GM10847 (cell line): ENCODE data around the gene STH.

ENCODE experiments used
- POLR2A ChIP-seq: IDR thresholded peaks from 2 replicates; pipeline ENCODE4 v1.6.1; 2011; ENCODE audit not compliant: insufficient read length; ENCODE audit errors: extremely low read depth

STH gene

DNA sequence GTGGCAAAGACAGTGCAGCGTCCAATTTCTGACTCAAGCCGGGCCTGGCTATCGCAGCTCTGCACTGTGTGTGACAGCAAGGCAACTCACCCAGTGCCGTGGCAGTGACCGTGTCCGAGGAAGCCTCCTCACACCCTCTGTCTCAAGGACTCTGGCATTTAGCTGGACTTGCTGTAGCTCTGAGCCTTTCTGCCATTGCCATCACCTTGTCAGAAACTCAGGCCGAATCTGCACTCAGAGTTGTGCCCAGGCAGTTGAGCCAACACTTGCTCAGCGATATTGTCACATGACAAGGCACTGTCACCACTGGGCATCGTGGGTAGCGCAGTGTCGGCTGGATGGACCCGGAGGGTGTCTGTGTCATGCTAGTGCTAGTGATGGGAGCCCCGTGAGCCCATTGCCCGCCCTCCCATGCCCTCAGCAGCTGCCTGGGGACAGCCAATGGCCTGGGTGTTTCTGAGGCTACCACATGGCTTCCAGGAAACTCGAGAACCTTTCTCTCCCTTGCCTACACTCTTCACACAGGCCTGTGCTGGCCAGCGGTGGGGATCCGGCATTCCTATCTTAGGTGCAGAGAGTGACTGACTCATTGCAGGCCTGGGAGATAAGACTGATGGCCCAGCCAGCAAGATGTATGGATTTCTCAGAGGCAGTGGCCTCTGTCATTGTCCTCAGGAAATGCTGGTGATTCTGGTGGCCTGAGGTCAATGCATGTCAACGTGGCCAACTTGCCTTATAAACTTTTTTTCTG is 22.1 kb upstream of the STH start:
- TF ChIP-seq POLR2A, result no peak

DNA sequence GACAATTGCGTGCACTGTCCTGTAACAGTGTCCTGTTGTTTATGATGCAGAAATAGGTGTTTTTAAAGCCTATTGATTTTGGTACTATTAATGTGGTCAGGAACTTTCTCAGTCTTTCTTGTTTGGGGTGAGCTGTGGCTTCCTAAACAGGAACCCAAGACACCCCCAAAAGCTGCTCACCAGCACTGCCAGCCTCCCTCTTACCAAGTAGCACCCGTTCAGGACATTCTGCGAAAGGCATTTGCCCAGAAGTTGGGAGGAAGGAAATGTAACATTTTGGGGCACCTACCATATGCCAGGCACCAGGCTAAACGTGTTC is 21.6 kb upstream of the STH start:
- no peak for TF ChIP-seq POLR2A

DNA sequence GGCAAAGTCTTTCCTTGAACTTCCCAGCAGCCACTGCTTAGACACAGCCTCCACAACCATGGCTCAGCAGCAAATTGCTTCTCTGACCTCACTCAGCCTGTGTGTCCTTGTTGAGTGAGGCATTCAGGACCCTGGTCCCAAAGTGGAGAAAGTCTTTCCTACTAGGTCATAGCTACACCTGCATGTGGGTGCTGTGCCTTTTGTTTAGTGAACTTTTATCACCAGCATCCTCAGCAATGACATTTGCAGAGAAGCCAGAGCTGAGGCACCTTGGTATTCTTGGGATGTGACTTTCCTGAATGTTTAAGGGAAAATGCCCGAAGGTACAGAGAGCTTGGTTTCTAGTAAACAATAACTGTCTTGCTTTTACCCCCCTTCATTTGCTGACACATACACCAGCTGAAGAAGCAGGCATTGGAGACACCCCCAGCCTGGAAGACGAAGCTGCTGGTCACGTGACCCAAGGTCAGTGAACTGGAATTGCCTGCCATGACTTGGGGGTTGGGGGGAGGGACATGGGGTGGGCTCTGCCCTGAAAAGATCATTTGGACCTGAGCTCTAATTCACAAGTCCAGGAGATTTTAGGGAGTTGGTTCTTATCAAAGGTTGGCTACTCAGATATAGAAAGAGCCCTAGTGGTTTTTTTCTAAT is 20.9 kb upstream of the STH start:
- TF ChIP-seq POLR2A, result no peak

DNA sequence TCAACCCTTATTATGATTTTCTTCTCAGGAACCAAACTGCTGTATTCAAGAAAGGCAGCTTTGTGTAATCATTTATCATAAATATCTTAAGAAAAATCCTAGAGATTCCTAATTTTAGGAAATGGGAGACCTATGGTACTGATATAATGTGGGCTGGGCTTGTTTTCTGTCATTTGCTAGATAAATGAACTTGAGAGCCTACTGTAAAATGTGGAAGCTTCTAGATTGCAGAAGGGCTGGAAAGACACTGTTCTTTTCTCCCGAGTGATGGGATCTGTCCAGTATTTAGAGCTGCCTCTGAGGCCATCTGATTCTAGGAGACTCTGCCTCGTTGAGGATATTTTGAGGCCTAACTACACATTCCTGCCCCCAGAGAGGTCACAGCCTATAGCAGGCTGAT is 19.9 kb upstream of the STH start:
- TF ChIP-seq POLR2A, result no peak

DNA sequence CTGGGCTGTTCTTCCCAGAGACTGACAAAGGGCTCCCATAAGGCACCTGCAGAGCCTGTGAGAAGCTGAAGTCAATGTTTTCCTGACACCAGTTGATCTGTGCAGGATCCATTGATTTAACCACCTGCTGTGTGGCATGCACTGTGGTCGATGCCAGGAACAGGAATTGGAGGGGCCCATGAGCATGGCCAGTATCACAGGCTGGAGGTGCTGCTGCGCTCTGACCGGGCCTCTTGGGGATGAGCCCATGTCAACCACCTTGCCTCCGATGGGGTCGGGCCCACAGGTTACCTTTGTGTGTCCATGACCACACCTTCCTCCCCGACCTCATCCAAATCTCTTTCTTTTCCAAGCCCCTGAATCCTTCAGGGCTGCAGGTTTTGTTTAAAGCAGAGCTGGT is 18.2 kb upstream of the STH start:
- TF ChIP-seq POLR2A, result no peak

DNA sequence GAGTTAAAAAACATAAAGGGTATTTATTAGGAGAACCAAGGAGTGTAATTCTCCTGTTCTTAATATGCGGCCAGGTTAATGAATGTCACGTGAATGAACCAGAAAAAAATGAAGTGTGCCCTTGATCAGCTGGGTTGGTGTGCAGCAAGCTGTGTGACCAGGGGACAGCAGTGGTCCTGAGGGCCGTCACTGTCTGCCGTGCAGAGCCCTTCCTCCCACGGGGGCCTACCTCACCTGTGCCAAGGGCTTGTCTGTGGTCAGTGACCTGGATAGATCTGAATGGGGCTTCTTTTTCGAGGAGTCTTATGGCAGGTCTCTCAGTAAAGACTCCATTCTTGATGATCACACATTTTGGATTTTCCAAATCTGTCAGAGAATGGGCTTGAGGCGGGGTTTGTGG is 17.7 kb upstream of the STH start:
- TF ChIP-seq POLR2A, result no peak

DNA sequence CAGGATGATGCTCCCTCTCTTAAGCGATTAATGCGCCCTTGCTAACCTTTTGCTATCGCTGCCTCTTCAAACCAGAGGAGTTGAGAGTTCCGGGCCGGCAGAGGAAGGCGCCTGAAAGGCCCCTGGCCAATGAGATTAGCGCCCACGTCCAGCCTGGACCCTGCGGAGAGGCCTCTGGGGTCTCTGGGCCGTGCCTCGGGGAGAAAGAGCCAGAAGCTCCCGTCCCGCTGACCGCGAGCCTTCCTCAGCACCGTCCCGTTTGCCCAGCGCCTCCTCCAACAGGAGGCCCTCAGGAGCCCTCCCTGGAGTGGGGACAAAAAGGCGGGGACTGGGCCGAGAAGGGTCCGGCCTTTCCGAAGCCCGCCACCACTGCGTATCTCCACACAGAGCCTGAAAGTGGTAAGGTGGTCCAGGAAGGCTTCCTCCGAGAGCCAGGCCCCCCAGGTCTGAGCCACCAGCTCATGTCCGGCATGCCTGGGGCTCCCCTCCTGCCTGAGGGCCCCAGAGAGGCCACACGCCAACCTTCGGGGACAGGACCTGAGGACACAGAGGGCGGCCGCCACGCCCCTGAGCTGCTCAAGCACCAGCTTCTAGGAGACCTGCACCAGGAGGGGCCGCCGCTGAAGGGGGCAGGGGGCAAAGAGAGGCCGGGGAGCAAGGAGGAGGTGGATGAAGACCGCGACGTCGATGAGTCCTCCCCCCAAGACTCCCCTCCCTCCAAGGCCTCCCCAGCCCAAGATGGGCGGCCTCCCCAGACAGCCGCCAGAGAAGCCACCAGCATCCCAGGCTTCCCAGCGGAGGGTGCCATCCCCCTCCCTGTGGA is 16.0 kb upstream of the STH start:
- TF ChIP-seq POLR2A, result no peak

DNA sequence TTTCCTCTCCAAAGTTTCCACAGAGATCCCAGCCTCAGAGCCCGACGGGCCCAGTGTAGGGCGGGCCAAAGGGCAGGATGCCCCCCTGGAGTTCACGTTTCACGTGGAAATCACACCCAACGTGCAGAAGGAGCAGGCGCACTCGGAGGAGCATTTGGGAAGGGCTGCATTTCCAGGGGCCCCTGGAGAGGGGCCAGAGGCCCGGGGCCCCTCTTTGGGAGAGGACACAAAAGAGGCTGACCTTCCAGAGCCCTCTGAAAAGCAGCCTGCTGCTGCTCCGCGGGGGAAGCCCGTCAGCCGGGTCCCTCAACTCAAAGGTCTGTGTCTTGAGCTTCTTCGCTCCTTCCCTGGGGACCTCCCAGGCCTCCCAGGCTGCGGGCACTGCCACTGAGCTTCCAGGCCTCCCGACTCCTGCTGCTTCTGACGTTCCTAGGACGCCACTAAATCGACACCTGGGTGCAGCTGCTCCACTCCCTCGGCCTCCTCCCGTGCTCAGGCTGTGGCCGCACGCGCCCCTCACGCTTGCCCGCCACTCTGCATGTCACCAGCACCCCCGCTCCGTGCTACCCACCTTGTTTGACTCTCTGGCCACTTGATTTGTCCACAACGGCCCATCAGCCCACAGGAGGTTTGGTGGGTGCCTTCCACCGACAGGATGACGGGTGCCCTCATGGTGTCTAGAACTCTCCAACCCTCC is 15.3 kb upstream of the STH start:
- no peak for TF ChIP-seq POLR2A

DNA sequence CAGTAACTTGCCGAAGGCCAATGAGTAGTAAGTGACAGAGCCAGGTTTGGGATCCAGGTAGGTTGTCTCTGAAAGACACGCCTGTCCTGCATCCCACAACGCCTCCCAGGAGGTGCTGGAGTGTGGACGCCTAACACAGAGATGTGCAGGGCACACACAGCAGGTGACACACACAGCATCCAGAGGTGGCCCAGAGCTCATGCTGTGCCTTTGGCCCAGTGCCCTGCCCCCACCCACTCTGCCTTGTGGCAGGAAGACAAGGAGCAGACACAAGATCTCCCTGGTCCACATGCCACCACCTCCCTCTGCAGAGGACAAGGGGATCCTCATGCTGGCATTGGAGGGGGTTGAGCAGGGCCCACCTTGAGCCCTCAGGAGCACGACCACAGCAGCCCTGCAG is 14.7 kb upstream of the STH start:
- TF ChIP-seq POLR2A, result no peak

DNA sequence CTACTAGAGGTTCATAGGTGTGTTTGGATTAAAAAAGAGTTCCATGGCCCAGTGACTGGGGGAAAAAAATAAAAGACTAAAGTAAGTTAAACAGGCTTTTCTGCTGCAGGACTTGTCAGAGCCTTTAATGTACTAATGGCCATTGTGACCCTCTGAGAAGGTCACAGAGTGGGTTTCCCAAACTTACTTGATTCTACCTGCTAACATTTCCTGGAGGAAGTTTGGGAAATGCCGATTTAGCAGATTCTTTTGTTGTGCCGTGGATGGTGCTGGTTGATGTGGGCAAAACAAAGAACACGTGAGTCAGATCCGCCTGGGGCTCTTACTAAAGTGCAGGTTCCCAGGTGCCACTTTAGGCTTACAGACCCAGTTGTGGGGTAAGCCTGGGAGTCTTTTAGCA is 13.6 kb upstream of the STH start:
- TF ChIP-seq POLR2A, result no peak

DNA sequence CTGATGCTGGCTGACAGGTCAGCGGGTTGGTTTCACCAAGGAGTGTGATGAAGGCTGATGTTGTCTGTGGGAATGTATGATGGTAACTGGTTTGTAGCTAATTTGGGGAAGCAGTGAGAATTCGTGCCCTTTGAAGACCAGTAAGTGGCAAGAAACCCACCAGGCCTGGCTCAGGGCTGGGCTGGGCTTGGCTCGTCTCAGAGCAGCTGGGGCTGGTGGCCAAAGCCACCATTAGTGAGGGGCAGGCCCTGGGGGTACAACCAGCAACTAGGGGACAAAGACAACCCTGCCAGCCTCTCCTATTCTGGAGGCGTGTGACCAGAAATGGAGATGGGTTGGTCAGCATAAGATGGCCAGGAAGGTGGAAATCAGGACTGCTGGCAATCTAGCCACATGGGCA is 13.0 kb upstream of the STH start:
- TF ChIP-seq POLR2A, result no peak

DNA sequence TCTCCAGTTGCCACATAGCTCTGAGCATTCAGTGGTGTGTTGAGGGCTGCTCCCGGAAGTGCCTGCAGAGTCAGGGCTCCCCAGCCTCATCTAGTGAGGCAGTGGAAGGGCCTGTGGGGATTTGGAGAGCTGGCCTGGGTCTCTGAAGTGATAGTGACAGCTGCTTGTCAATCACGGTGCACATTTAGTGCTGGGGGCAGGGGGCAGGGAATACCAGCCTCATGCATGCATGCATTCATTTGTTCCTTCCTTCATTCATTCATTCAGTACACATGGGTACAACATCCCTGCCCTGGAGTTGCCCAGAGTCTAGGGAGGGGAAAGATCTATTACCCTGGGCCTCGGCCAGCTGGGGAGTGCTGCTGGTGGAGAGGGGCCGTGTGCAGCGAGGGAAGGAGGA is 11.3 kb upstream of the STH start:
- TF ChIP-seq POLR2A, result no peak

DNA sequence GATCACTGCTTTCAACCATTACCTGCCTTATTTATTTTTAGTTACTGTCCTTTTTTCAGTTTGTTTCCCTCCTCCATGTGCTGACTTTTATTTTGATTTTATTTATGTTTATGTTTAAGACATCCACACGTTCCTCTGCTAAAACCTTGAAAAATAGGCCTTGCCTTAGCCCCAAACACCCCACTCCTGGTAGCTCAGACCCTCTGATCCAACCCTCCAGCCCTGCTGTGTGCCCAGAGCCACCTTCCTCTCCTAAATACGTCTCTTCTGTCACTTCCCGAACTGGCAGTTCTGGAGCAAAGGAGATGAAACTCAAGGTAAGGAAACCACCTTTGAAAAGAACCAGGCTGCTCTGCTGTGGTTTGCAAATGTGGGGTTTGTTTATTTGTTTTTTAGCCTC is 9.3 kb upstream of the STH start:
- TF ChIP-seq POLR2A, result no peak

DNA sequence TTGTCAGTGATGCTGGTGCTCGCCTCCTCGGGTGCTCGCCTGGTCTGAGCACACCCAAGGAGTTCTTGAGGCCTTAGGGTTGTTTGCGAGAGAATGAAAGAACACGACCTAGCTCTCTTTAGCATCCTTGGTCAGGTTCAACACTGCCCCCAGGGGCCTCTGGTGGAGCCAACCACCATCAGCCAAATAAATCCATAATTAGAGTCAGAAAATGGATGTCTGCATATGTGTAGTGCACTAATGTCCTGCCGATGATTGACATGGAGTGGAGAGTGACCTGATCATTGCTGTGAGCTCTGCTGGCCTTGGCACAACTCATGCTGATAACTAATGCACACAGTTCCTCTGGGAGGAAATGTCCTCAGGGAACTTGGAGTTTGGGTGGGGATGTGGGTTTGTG is 8.2 kb upstream of the STH start:
- no peak for TF ChIP-seq POLR2A

DNA sequence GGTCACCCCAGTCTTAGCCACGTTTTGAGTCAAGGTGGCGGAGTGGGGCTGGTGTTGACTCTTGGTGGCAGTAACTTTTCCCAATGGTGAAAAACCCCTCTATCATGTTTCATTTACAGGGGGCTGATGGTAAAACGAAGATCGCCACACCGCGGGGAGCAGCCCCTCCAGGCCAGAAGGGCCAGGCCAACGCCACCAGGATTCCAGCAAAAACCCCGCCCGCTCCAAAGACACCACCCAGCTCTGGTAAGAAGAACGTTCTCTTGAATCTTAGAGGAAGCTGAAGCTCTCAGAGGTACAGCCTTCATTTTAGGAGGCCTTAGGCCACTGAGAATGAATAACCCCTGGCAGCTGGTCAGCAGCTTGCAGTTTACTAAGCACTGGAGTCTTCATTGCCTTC is 7.7 kb upstream of the STH start:
- TF ChIP-seq POLR2A, result no peak

DNA sequence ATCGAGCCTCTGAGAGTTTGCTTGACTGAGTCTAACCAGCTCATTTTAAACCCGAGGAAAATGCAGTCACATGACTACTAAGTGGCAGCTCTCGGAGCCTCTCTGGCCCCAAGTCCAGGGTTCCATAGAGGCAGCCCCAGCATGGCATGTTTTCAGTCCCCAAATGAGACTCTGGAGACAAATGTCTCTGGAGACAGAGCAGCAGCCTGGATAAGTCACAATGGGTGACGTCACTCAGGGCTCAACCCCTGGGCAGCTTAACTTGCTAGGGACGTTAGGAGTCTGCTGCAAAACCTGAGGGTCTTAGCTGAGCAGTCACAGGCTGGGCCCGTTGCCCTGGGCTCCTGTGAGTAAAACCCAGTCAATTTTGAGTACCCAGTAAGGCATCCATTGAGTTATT is 6.9 kb upstream of the STH start:
- TF ChIP-seq POLR2A, result no peak

DNA sequence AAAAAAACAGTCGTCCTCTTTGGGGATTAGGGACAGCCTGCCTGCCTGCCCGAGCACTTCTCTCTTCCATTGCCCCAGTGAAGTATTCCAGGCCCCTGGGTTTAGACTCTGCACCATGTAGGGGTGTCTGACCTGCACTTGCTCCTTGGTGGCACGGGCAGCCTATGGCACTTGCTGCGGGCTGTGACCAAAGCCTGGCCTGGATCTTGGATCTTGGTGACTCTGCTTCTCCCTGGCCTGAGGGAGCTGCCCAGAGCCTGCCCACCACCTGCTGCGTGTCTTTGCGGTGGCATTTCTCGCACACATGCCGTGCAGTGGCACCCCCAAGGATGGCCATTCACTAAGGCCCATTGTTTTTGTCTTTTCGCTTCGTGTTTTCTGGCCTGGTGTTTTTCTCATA is 6.1 kb upstream of the STH start:
- TF ChIP-seq POLR2A, result no peak
